Ovary (tissue), 9 donors: ENCODE results near the gene MYT1. TPM values are rescaled to one million over a fixed set of nuclear protein-coding genes. Genes with fewer than 3 reads are reported as not detected.

Source experiments
- DNase-seq, 5 donors: peaks; one replicate each; pipeline ENCODE4 v3.0.0-alpha.2; 2019 to 2020
- H3K27ac ChIP-seq, 2 donors: fragments of 200-600 bp; one replicate each; pipeline versions ENCODE4 v1.5.1 to v1.8.0; 2019 to 2022
- H3K27me3 ChIP-seq: fragments of 200-600 bp; one replicate; pipeline ENCODE4 v1.8.0; 2022
- H3K36me3 ChIP-seq: fragments of 200-600 bp; sonication (generic); one replicate; pipeline ENCODE4 v1.5.1; 2019
- H3K4me1 ChIP-seq: one replicate; pipeline ENCODE4 v1.8.1; 2013; ENCODE audit warnings: mild to moderate bottlenecking, moderate library complexity; ENCODE audit not compliant: insufficient read depth
- H3K4me3 ChIP-seq: fragments of 200-600 bp; sonication (generic); one replicate; pipeline ENCODE4 v1.5.1; 2017
- H3K9me3 ChIP-seq, 2 donors: fragments of 200-600 bp in 1 of 2; sonication (generic) in 1 of 2; one replicate each; pipeline versions ENCODE4 v1.5.1 to v1.8.1; 2013 to 2019; ENCODE audit warnings: mild to moderate bottlenecking in 1 of 2, moderate library complexity in 1 of 2
- EP300 ChIP-seq: sonication (generic); formaldehyde crosslinking; IDR thresholded peaks from one replicate; pipeline ENCODE4 v1.6.1; 2017; ENCODE audit warnings: antibody characterized with exemption
- POLR2A ChIP-seq: fragments of 450-650 bp; IDR thresholded peaks from one replicate; pipeline ENCODE4 v1.6.1; 2017; ENCODE audit warnings: antibody characterized with exemption, mild to moderate bottlenecking, moderate library complexity
- WGBS, 3 donors: extraction: QIAGEN DNeasy Blood & Tissue Kit in 1 of 3; methylation state at CpG; one replicate each; pipeline versions ENCODE4 v1.1.5 to v1.1.7; 2013 to 2017; 5-methylcytosine and 5-hydroxymethylcytosine counted together
- intact Hi-C, 4 donors: fragments of 100-400 bp; cut with DNase I; formaldehyde crosslinking; loops; one replicate each; pipeline versions ENCODE4 v1.11.0 to v1.15.1; 2022 to 2023
- polyA plus RNA-seq, 2 donors: library from polyadenylated mRNA; stranded (reverse); fragments of 200-250 nt in 1 of 2; fragments of 350-450 nt in 1 of 2; fragmentation: Illumina TruSeq in 1 of 2; extraction: RNeasy Lipid Tissue Mini Kit (QIAGEN cat#74804) in 1 of 2; gene quantifications; one replicate each; pipeline ENCODE4 v1.2.3, GENCODE V29; 2013 to 2014
- total RNA-seq, 7 donors: library from RNA; depleted of rRNA in 2 of 7; stranded (reverse); fragments of >200 nt in 2 of 7; fragmentation: NEBNext Ultra II Directional in 3 of 7; extraction: Animal tissue kit (Norgen Biotek cat#: 25700) in 3 of 7; gene quantifications; one replicate each; pipeline versions ENCODE4 v1.1.0 to v1.2.4, GENCODE V29; 2016 to 2023
- TF ChIP-seq, protein P1 (sequence below), 3 donors: fragments of 450-650 bp in 2 of 3; fragments of 200-600 bp in 1 of 3; IDR thresholded peaks; one replicate each; pipeline versions ENCODE4 v1.5.1 to v1.8.0; 2016 to 2022; ENCODE audit warnings: antibody characterized with exemption in 3 of 3, mild to moderate bottlenecking in 1 of 3
- donor health status: DM: no; HTN: no; CAD: no; lungs with moderate emphysema.
- donor health status: DM: no; HTN: no; CAD: no.
- donor health status: Bipolar disorder and iron deficiency.
- donor health status: DM: yes; HTN: yes; CAD: no.
- donor health status: DM: no; HTN: no; CAD: no.
- donor health status: DM: yes; HTN: yes; CAD: no.

The MYT1 gene
- total and polyA plus RNA-seq, 9 donors: 0.05 to 0.25 (median 0.13) TPM; not detected in 1

DNA sequence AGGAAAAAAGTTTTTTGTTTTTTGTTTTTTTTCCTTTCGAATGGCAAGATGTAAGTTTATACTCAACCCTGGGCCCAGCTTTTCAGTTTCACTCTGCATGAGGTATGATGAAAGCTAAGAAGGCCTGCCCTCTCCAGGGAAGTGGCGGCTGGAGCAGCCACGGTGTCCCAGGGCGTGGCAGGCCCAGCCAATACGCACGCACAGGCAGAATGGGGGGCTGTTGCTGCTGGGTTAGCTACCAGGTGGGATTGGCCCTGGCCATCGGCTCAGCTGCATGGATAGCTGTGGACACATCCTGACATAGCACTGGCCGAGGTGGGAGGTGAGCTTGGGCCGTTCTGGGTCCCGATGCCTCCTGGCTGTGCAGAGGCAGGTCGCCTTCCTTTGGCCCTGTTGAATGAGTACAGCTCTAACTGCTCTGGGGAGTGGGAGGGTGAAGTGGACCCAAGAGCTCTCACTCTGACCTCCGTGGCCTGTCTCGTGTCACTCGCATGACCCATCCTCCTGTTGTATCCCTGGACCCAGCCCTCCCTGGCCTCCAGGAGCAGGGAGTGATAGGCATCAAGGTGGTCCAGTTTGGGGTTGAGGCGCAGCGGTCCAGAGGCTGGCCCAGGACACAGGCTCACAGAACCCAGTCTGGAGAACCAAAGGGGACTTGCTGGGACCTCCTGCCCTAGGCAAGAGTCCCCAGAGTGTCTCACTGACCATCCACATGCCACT, 18.1 kb downstream of the MYT1 start:
- WGBS, 3 donors: 78 to 85% (median 79%) methylated on average over 16 of the region's 16 CpGs
- intact Hi-C loops: no loop called here

DNA sequence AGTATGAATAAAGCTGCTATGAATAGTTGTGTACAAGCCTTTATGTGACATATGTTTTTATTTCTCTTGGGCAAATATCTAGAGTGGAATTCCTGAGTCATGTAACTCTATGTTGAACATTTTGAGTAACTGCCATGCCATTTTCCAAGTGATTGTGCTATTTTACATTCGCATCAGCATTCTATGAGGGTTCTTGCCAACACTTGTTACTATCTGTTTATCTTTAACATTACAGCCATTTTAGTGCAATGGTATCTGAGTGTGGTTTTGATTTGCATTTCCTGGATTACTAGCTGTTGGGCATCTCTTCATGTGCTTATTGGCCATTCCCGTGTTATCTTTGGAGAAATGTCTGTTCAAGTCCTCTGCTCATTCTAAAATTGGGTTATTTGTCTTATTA, 19.1 kb downstream of the MYT1 start:
- no peaks in the 10 kb centered on the region for H3K4me1 ChIP-seq
- 79 to 92% (median 85%) methylated on average over 2 of the region's 2 CpGs for WGBS, 3 donors
- TF ChIP-seq EP300 (no peak), POLR2A (no peak)
- TF ChIP-seq, protein P1, sequence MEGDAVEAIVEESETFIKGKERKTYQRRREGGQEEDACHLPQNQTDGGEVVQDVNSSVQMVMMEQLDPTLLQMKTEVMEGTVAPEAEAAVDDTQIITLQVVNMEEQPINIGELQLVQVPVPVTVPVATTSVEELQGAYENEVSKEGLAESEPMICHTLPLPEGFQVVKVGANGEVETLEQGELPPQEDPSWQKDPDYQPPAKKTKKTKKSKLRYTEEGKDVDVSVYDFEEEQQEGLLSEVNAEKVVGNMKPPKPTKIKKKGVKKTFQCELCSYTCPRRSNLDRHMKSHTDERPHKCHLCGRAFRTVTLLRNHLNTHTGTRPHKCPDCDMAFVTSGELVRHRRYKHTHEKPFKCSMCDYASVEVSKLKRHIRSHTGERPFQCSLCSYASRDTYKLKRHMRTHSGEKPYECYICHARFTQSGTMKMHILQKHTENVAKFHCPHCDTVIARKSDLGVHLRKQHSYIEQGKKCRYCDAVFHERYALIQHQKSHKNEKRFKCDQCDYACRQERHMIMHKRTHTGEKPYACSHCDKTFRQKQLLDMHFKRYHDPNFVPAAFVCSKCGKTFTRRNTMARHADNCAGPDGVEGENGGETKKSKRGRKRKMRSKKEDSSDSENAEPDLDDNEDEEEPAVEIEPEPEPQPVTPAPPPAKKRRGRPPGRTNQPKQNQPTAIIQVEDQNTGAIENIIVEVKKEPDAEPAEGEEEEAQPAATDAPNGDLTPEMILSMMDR (IDR thresholded peaks at IDR 0.05): no peak
- no peak overlapping the region for H3K27ac ChIP-seq
- no peak for DNase-seq
- intact Hi-C loops: no loop called here
- H3K9me3 ChIP-seq: no peaks in the 10 kb centered on the region
- no peak overlapping the region for H3K4me3 ChIP-seq
- no peaks in the 10 kb centered on the region for H3K27me3 ChIP-seq
- no peaks in the 10 kb centered on the region for H3K36me3 ChIP-seq

More for the DNA sequence above, 18.1 kb downstream of the MYT1 start:
- Histone ChIP-seq H3K9me3 (no peaks in the 10 kb centered on the region), H3K27ac (no peak overlapping the region), H3K4me3 (no peak overlapping the region), H3K36me3 (no peaks in the 10 kb centered on the region), H3K4me1 (no peaks in the 10 kb centered on the region), H3K27me3 (no peaks in the 10 kb centered on the region)
- TF ChIP-seq, protein P1 (IDR thresholded peaks at IDR 0.05): no peak
- TF ChIP-seq POLR2A: no peak
- TF ChIP-seq EP300: no peak
- no peak for DNase-seq

DNA sequence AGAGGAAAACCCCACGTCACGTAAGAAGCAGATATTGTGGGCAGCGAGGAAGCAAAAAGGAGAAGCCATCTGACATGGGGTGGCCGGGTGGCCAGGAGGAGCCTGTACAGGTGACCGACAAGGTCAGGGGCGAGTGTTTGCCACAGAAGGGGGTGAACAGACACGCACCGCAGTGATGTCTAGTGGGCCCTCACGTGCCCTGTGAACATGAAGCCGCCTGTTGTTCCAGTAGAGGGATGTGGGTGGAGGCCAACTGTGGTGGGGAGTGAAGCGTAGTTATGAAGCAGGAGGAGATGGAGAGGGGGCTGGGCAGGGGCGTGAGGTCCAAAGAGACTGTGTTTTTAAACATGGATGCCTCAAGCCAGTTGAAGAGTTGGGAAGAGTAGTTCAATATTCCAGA, 20.5 kb downstream of the MYT1 start:
- Histone ChIP-seq H3K4me1 (no peaks in the 10 kb centered on the region), H3K27ac (no peak overlapping the region), H3K4me3 (no peak overlapping the region), H3K27me3 (no peaks in the 10 kb centered on the region), H3K9me3 (no peaks in the 10 kb centered on the region), H3K36me3 (no peaks in the 10 kb centered on the region)
- intact Hi-C loops: no loop called here
- 83 to 84% (median 84%) methylated on average over 12 of the region's 12 CpGs for WGBS, 3 donors
- no peak for TF ChIP-seq EP300
- TF ChIP-seq, protein P1 (IDR thresholded peaks at IDR 0.05): no peak
- no peak for TF ChIP-seq POLR2A
- DNase-seq: no peak

DNA sequence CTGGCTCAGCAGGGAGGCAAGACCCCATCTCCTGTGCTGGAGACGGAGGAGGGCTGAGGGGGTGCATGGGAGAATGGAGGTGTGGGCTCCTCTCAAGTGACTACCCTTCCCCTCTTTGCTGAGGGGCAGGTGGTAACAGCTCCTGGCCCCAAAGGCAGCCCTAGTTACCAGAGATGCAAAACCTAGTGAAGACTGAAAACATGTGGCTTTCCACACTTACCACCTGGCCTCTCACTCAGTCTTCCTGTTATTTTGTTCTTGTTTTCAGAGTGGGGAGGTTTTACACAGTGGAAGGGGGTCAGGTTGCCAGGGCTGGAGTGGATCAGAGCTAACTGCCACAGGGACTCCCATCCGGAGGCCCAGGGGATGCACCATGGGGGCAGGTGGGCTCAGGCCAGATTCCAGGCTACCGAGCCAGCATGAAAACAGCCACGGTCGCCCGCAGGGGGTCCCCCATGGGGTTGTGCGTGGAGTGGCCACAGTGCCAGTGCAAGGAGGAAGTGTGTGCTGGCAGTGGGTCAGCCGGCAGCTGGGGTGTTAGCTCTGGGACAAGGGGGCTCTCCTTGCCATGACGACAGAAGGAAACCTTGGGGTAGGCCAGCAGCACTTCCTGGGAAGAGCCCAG, 21.1 kb downstream of the MYT1 start:
- DNase-seq: no peak
- 78 to 83% (median 83%) methylated on average over 9 of the region's 9 CpGs for WGBS, 3 donors
- H3K4me1 ChIP-seq: no peaks in the 10 kb centered on the region
- no peaks in the 10 kb centered on the region for H3K36me3 ChIP-seq
- no peaks in the 10 kb centered on the region for H3K9me3 ChIP-seq
- no peak overlapping the region for H3K4me3 ChIP-seq
- intact Hi-C loops: no loop called here
- TF ChIP-seq, protein P1 (IDR thresholded peaks at IDR 0.05): no peak
- TF ChIP-seq POLR2A (no peak), EP300 (no peak)
- no peak overlapping the region for H3K27ac ChIP-seq
- H3K27me3 ChIP-seq: no peaks in the 10 kb centered on the region
